ENCODE measurements around the gene GUSB.
"Not testable (repeated sequence)": the region's sequence is repeated elsewhere in the genome, so short reads cannot be mapped to it uniquely, and the experiment has no call there.

GUSB gene

GRCh38 chr7:65946904-65947303 lies 35.1 kb downstream of the GUSB start:
- POLR2A ChIA-PET (ENCODE audit: low non-redundant PET) = no interaction called here
- DNase-seq (ENCODE audit: low spot score) = no peak

GRCh38 chr7:65945787-65946186 lies 36.2 kb downstream of the GUSB start:
- H3K27ac ChIP-seq; DNase-seq (ENCODE audit: low spot score); POLR2A ChIA-PET (ENCODE audit: low non-redundant PET); CTCF ChIA-PET: not testable (repeated sequence)

More at GRCh38 chr7:65946904-65947303, 35.1 kb downstream of the GUSB start:
- H3K27ac ChIP-seq = no peak overlapping the region
- CTCF ChIA-PET = no interaction called here
- TF ChIP-seq CTCF (conservative IDR thresholded peaks at IDR 0.05; ENCODE audit: low read depth) = no peak

- POLR2A ChIA-PET (ENCODE audit: low non-redundant PET) = no interaction called here
- H3K27ac ChIP-seq = no peak overlapping the region
- DNase-seq (ENCODE audit: low spot score) = no peak
- TF ChIP-seq CTCF (conservative IDR thresholded peaks at IDR 0.05; ENCODE audit: low read depth) = no peak
- CTCF ChIA-PET = no interaction called here
Measured at GRCh38 chr7:65938336-65938895, 43.6 kb downstream of the GUSB start.

GRCh38 chr7:65937296-65937695 lies 44.7 kb downstream of the GUSB start:
- ChIA-PET CTCF (no interaction called here), POLR2A (ENCODE audit: low non-redundant PET) (no interaction called here)
- no peak overlapping the region for H3K27ac ChIP-seq
- no peak for TF ChIP-seq CTCF (conservative IDR thresholded peaks at IDR 0.05; ENCODE audit: low read depth)
- no peak for DNase-seq (ENCODE audit: low spot score)

- H3K27ac ChIP-seq = no peak overlapping the region
- ChIA-PET CTCF (no interaction called here), POLR2A (ENCODE audit: low non-redundant PET) (no interaction called here)
- no peak for TF ChIP-seq CTCF (conservative IDR thresholded peaks at IDR 0.05; ENCODE audit: low read depth)
- no peak for DNase-seq (ENCODE audit: low spot score)
Measured at GRCh38 chr7:65931685-65932084, 50.3 kb downstream of the GUSB start.

GRCh38 chr7:65927489-65928448 lies 54.2 kb downstream of the GUSB start:
- no peak overlapping the region for H3K27ac ChIP-seq
- TF ChIP-seq CTCF (conservative IDR thresholded peaks at IDR 0.05; ENCODE audit: low read depth) = no peak
- POLR2A ChIA-PET (ENCODE audit: low non-redundant PET) = no interaction called here
- CTCF ChIA-PET = interaction anchor here (0.6 kb wide), 2 partner anchors 101 to 981 kb away, joined by 3 to 4 read pairs; no protein-coding TSS in a partner anchor
- no peak for DNase-seq (ENCODE audit: low spot score)

- no peak for DNase-seq (ENCODE audit: low spot score)
- H3K27ac ChIP-seq = no peak overlapping the region
- no peak for TF ChIP-seq CTCF (conservative IDR thresholded peaks at IDR 0.05; ENCODE audit: low read depth)
- ChIA-PET CTCF (no interaction called here), POLR2A (ENCODE audit: low non-redundant PET) (no interaction called here)
Measured at GRCh38 chr7:65926588-65926987, 55.4 kb downstream of the GUSB start.

Measured in RWPE1 (cell line).